GM21423 (cell line): ENCODE results near the gene DEUP1.

Source experiments
- ATAC-seq: cut with Tn5 transposase; IDR thresholded peaks from one replicate; pipeline ENCODE4 v1.9.1; 2021; ENCODE audit warnings: mild to moderate bottlenecking, moderate library complexity; ENCODE audit not compliant: unreplicated experiment

DEUP1 gene

GRCh38 chr11:93477684-93478234 is 147.2 kb downstream of the DEUP1 start:
- no peak for ATAC-seq

GRCh38 chr11:93478841-93479240 is 148.3 kb downstream of the DEUP1 start:
- no peak for ATAC-seq

- ATAC-seq: no peak
Observed at GRCh38 chr11:93480256-93480655, 149.7 kb downstream of the DEUP1 start.

- ATAC-seq: no peak
Observed at GRCh38 chr11:93480756-93481155, 150.2 kb downstream of the DEUP1 start.

GRCh38 chr11:93481279-93481678 is 150.7 kb downstream of the DEUP1 start:
- no peak for ATAC-seq

GRCh38 chr11:93481696-93482095 is 151.2 kb downstream of the DEUP1 start:
- ATAC-seq: no peak

GRCh38 chr11:93482556-93482955 is 152.0 kb downstream of the DEUP1 start:
- no peak for ATAC-seq

- no peak for ATAC-seq
Observed at GRCh38 chr11:93484716-93485115, 154.2 kb downstream of the DEUP1 start.

GRCh38 chr11:93485983-93486382 is 155.4 kb downstream of the DEUP1 start:
- no peak for ATAC-seq

GRCh38 chr11:93487032-93487483 is 156.5 kb downstream of the DEUP1 start:
- no peak for ATAC-seq
